Measurements from ENCODE around the gene RPUSD1. TPM values are rescaled to one million over a fixed set of nuclear protein-coding genes. Genes with fewer than 3 reads are reported as not detected.
A peak's percentile ranks its signal among the peaks of the same experiment; 100 is the strongest.

The RPUSD1 gene
- total and polyA plus RNA-seq, 2 of the 13 experiments (the other 11 are each of a cell fraction or from before 2014, with no cell fraction given), result 13.1 to 26.2 TPM

DNA sequence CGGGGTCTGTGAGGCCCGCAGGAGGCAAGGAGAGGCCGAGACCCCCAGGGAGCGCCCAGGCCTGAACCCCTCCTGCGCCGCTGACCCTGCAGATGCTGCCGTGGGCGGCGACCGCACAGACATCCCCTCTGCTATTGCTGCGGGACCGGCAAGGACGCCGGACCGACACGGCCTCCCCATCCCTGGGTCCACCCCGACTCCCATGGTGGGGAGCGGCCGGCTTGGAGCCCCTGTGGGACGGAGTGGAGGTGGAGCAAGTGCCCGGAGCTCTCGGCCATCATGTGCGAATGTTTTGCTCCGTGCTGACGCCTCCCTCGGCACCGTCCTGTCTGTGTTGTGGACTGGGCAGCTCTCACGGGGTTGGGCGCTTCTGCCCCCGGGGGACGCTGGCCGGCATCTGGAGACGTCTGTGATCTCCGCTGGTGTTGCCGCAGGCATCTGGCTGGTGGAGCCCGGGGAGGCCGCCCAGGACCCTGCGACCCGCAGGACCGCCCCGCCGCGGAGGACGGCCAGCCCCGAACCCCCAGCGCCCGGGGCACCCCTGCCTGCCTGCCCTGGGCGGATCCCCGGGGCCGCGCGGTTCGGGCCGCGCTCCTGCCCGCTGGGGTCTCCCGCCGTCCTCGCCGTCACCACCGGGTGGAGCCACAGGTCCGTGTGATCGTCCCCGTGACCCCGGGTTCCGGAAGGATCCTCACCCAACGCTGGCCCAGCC lies 25.2 kb upstream of the RPUSD1 start (continued):
- TF ChIP-seq NFATC3 (CRISPR knock-in tag; IDR thresholded peaks at IDR 0.05), result no peak
- TF ChIP-seq, protein P1, sequence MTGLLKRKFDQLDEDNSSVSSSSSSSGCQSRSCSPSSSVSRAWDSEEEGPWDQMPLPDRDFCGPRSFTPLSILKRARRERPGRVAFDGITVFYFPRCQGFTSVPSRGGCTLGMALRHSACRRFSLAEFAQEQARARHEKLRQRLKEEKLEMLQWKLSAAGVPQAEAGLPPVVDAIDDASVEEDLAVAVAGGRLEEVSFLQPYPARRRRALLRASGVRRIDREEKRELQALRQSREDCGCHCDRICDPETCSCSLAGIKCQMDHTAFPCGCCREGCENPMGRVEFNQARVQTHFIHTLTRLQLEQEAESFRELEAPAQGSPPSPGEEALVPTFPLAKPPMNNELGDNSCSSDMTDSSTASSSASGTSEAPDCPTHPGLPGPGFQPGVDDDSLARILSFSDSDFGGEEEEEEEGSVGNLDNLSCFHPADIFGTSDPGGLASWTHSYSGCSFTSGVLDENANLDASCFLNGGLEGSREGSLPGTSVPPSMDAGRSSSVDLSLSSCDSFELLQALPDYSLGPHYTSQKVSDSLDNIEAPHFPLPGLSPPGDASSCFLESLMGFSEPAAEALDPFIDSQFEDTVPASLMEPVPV (CRISPR knock-in tag; IDR thresholded peaks at IDR 0.05), result no peak
- TF ChIP-seq TEAD2 (CRISPR knock-in tag; IDR thresholded peaks at IDR 0.05), result no peak
- TF ChIP-seq PATZ1 (CRISPR knock-in tag; IDR thresholded peaks at IDR 0.05), result no peak
- 0 out of 2 replicates have a peak, but pooled peaks have one; percentile 26 for TF ChIP-seq ETV6 (CRISPR knock-in tag; conservative IDR thresholded peaks at IDR 0.05)
- TF ChIP-seq, protein P2, sequence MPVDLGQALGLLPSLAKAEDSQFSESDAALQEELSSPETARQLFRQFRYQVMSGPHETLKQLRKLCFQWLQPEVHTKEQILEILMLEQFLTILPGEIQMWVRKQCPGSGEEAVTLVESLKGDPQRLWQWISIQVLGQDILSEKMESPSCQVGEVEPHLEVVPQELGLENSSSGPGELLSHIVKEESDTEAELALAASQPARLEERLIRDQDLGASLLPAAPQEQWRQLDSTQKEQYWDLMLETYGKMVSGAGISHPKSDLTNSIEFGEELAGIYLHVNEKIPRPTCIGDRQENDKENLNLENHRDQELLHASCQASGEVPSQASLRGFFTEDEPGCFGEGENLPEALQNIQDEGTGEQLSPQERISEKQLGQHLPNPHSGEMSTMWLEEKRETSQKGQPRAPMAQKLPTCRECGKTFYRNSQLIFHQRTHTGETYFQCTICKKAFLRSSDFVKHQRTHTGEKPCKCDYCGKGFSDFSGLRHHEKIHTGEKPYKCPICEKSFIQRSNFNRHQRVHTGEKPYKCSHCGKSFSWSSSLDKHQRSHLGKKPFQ (CRISPR knock-in tag; IDR thresholded peaks at IDR 0.05; ENCODE audit: insufficient replicate concordance), result no peak
- no peak for TF ChIP-seq HNRNPH1 (optimal IDR thresholded peaks at IDR 0.05; ENCODE audit: low read depth, low read length)
- TF ChIP-seq SNRNP70 (IDR thresholded peaks at IDR 0.05; ENCODE audit: low read depth, low read length), result no peak
- TF ChIP-seq, protein P3, sequence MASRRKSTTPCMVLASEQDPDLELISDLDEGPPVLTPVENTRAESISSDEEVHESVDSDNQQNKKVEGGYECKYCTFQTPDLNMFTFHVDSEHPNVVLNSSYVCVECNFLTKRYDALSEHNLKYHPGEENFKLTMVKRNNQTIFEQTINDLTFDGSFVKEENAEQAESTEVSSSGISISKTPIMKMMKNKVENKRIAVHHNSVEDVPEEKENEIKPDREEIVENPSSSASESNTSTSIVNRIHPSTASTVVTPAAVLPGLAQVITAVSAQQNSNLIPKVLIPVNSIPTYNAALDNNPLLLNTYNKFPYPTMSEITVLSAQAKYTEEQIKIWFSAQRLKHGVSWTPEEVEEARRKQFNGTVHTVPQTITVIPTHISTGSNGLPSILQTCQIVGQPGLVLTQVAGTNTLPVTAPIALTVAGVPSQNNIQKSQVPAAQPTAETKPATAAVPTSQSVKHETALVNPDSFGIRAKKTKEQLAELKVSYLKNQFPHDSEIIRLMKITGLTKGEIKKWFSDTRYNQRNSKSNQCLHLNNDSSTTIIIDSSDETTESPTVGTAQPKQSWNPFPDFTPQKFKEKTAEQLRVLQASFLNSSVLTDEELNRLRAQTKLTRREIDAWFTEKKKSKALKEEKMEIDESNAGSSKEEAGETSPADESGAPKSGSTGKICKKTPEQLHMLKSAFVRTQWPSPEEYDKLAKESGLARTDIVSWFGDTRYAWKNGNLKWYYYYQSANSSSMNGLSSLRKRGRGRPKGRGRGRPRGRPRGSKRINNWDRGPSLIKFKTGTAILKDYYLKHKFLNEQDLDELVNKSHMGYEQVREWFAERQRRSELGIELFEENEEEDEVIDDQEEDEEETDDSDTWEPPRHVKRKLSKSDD (CRISPR knock-in tag; IDR thresholded peaks at IDR 0.05; ENCODE audit: low read depth), result no peak
- no peak for TF ChIP-seq ZNF501 (CRISPR knock-in tag; IDR thresholded peaks at IDR 0.05)
- TF ChIP-seq HMGA1 (CRISPR knock-in tag; conservative IDR thresholded peaks at IDR 0.05), result no peak
- TF ChIP-seq, protein P4, sequence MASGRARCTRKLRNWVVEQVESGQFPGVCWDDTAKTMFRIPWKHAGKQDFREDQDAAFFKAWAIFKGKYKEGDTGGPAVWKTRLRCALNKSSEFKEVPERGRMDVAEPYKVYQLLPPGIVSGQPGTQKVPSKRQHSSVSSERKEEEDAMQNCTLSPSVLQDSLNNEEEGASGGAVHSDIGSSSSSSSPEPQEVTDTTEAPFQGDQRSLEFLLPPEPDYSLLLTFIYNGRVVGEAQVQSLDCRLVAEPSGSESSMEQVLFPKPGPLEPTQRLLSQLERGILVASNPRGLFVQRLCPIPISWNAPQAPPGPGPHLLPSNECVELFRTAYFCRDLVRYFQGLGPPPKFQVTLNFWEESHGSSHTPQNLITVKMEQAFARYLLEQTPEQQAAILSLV (CRISPR knock-in tag; IDR thresholded peaks at IDR 0.05; ENCODE audit: borderline replicate concordance), result no peak
- TF ChIP-seq ZNF687 (CRISPR knock-in tag; IDR thresholded peaks at IDR 0.05), result peak; percentile 37
- TF ChIP-seq ZC3H4 (CRISPR knock-in tag; IDR thresholded peaks at IDR 0.05; ENCODE audit: borderline replicate concordance), result no peak
